ENCODE measurements around the gene CHCHD10. TPM values are rescaled to one million over a fixed set of nuclear protein-coding genes. Genes with fewer than 3 reads are reported as not detected.
"Not testable (repeated sequence)": the region's sequence is repeated elsewhere in the genome, so short reads cannot be mapped to it uniquely, and the experiment has no call there.

CHCHD10 gene
- polyA plus RNA-seq, 1 experiment = 10.1 TPM

GRCh38 chr22:23743303-23743705, 24.5 kb downstream of the CHCHD10 start:
- DNase-seq (ENCODE audit: low read depth, low spot score) = no peak
- no peak for TF ChIP-seq CTCF (IDR thresholded peaks at IDR 0.05; ENCODE audit: low read depth, low read length)
- Histone ChIP-seq H3K4me3 (ENCODE audit: low read depth, low read length) (no peak overlapping the region), H3K27me3 (ENCODE audit: control insufficient read depth, insufficient read depth, low read length) (no peaks in the 10 kb centered on the region), H3K27ac (ENCODE audit: low read depth, low read length) (no peak overlapping the region), H3K9me3 (ENCODE audit: control insufficient read depth, insufficient read depth, low read length) (peaks cover 10% of the 10 kb centered on the region)
- POLR2A ChIA-PET = no interaction called here
- CTCF ChIA-PET = no interaction called here

- CTCF ChIA-PET = no interaction called here
- Histone ChIP-seq H3K27ac (ENCODE audit: low read depth, low read length) (no peak overlapping the region), H3K4me3 (ENCODE audit: low read depth, low read length) (no peak overlapping the region), H3K9me3 (ENCODE audit: control insufficient read depth, insufficient read depth, low read length) (peaks cover 10% of the 10 kb centered on the region), H3K27me3 (ENCODE audit: control insufficient read depth, insufficient read depth, low read length) (no peaks in the 10 kb centered on the region)
- POLR2A ChIA-PET = no interaction called here
- TF ChIP-seq CTCF (IDR thresholded peaks at IDR 0.05; ENCODE audit: low read depth, low read length) = no peak
- DNase-seq (ENCODE audit: low read depth, low spot score) = no peak
Observed at GRCh38 chr22:23742505-23743264, 25.1 kb downstream of the CHCHD10 start.

GRCh38 chr22:23737696-23738095, 30.1 kb downstream of the CHCHD10 start:
- H3K4me3 ChIP-seq (ENCODE audit: low read depth, low read length) = no peak overlapping the region
- no peak for TF ChIP-seq CTCF (IDR thresholded peaks at IDR 0.05; ENCODE audit: low read depth, low read length)
- no peaks in the 10 kb centered on the region for H3K9me3 ChIP-seq (ENCODE audit: control insufficient read depth, insufficient read depth, low read length)
- no peaks in the 10 kb centered on the region for H3K27me3 ChIP-seq (ENCODE audit: control insufficient read depth, insufficient read depth, low read length)
- POLR2A ChIA-PET = interaction anchor here (0.6 to 0.7 kb wide), 2 partner anchors 49 to 63 kb away, joined by 5 to 6 read pairs; partner anchors contain the start of gene SMARCB1
- DNase-seq (ENCODE audit: low read depth, low spot score) = no peak
- CTCF ChIA-PET = no interaction called here
- H3K27ac ChIP-seq (ENCODE audit: low read depth, low read length) = no peak overlapping the region

GRCh38 chr22:23728108-23728507, 39.7 kb downstream of the CHCHD10 start:
- H3K4me3 ChIP-seq (ENCODE audit: low read depth, low read length); H3K27me3 ChIP-seq (ENCODE audit: control insufficient read depth, insufficient read depth, low read length); H3K27ac ChIP-seq (ENCODE audit: low read depth, low read length); POLR2A ChIA-PET; CTCF ChIA-PET; DNase-seq (ENCODE audit: low read depth, low spot score); H3K9me3 ChIP-seq (ENCODE audit: control insufficient read depth, insufficient read depth, low read length): not testable (repeated sequence)

- no peak for TF ChIP-seq CTCF (IDR thresholded peaks at IDR 0.05; ENCODE audit: low read depth, low read length)
- H3K27ac ChIP-seq (ENCODE audit: low read depth, low read length) = no peak overlapping the region
- CTCF ChIA-PET = no interaction called here
- no peaks in the 10 kb centered on the region; the same call in 1 of the 2 replicates for H3K9me3 ChIP-seq (ENCODE audit: control insufficient read depth, insufficient read depth, low read length)
- no peaks in the 10 kb centered on the region for H3K27me3 ChIP-seq (ENCODE audit: control insufficient read depth, insufficient read depth, low read length)
- H3K4me3 ChIP-seq (ENCODE audit: low read depth, low read length) = no peak overlapping the region
- POLR2A ChIA-PET = interaction anchor here (0.6 kb wide), 1 partner anchor 8 kb away, joined by 5 read pairs; no protein-coding TSS in a partner anchor
- no peak for DNase-seq (ENCODE audit: low read depth, low spot score)
Observed at GRCh38 chr22:23722724-23723123, 45.0 kb downstream of the CHCHD10 start.
